ENCODE results near the gene SNX9. TPM values are rescaled to one million over a fixed set of nuclear protein-coding genes. Genes with fewer than 3 reads are reported as not detected.

SNX9 gene
- total RNA-seq, 1 donor from 2014 or later: 25.0 TPM

DNA sequence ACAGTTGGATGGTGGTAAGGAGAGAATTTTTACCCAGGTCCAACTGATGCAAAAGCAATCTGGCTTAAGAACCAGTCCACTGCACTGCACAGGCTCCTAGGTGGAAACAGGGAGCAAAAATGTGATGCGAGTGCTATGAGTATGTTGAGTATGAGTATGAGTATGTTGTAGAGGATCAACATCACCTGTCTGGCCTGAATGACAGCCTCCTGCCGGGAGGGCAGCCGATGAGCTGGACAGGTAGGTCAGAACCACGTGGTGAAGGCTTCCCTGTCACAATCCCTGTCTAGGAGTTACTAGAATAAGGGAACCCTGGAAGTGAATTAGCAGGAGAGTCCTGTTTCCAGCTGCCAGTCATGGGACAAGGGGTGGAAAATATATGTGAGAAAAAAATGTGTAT is 44.3 kb upstream of the SNX9 start:
- H3K27me3 ChIP-seq: peaks cover 3% of the 10 kb centered on the region
- H3K36me3 ChIP-seq: no peaks in the 10 kb centered on the region
- no peak for DNase-seq
- TF ChIP-seq, protein P1, sequence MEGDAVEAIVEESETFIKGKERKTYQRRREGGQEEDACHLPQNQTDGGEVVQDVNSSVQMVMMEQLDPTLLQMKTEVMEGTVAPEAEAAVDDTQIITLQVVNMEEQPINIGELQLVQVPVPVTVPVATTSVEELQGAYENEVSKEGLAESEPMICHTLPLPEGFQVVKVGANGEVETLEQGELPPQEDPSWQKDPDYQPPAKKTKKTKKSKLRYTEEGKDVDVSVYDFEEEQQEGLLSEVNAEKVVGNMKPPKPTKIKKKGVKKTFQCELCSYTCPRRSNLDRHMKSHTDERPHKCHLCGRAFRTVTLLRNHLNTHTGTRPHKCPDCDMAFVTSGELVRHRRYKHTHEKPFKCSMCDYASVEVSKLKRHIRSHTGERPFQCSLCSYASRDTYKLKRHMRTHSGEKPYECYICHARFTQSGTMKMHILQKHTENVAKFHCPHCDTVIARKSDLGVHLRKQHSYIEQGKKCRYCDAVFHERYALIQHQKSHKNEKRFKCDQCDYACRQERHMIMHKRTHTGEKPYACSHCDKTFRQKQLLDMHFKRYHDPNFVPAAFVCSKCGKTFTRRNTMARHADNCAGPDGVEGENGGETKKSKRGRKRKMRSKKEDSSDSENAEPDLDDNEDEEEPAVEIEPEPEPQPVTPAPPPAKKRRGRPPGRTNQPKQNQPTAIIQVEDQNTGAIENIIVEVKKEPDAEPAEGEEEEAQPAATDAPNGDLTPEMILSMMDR (IDR thresholded peaks at IDR 0.05): no peak
- no peak overlapping the region for H3K27ac ChIP-seq
- H3K4me3 ChIP-seq: no peak overlapping the region
- intact Hi-C loops (cut with DNase I): no loop called here
- H3K9me3 ChIP-seq: no peaks in the 10 kb centered on the region
- no peak for ATAC-seq
- no peaks in the 10 kb centered on the region for H3K4me1 ChIP-seq

DNA sequence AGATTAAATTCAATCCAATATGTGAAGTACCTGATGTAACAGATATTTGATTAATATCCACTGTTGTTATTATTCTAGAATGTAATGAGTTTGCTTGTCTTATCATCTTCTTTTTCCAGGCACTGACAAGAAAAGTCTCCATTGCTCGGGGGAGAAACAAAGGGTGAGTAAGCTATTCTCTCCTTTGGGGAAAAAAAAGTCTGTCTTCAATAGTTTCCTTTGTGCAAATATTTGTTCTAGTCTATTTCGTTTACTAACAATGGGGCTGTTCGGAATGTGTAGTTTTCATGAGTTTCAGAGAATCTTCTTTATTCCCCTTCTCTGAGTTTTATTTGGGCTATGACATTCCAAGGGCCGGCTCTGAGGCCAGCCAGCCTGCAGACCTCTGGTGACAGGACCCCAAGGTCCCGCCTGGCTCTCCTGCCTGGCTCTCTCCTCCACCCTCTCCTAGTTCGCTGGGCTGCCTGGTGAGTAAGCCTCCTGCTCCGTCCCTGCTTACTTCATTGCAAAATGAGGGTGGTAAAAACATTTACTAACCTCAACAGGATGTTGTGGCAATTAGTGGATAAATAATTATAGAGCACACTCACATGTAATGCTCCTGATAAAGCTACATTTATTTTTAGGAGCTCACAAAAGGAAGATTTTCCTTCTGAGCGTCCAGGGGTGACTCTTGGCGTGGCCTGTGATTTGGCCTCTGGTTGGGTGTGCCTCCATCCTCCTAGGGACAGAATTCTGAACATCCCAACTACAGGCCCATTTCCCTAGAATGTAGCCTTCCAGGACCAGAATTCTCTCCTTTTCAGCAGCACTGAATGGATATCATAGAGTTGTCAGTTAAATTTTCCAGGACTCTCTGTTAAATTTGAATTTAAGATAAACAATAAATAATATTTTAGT is 43.1 kb upstream of the SNX9 start:
- Histone ChIP-seq H3K4me1 (no peaks in the 10 kb centered on the region), H3K4me3 (no peak overlapping the region), H3K9me3 (no peaks in the 10 kb centered on the region), H3K27me3 (no peaks in the 10 kb centered on the region), H3K27ac (no peak overlapping the region), H3K36me3 (no peaks in the 10 kb centered on the region)
- DNase-seq (no peak), ATAC-seq (no peak)
- TF ChIP-seq, protein P1 (IDR thresholded peaks at IDR 0.05): no peak
- intact Hi-C loops (cut with DNase I): no loop called here

DNA sequence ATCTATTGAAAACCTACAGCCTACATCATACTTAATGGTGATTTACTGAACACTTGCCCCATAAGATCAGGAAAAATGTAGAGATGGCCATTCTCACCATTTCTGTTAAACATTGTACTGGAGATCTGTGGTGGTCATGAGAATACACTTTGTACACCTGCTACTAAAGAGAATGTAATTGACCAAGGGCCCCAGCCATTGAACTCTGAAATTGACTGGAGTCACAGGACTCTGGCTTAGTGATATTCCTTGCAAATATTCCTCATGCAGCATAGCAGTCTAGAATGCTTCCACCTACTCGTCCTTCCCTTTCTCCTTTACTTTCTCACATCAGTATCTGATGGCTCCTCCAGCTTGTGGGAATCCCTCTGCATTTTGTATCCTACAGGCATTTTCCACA is 37.4 kb upstream of the SNX9 start:
- DNase-seq: no peak

DNA sequence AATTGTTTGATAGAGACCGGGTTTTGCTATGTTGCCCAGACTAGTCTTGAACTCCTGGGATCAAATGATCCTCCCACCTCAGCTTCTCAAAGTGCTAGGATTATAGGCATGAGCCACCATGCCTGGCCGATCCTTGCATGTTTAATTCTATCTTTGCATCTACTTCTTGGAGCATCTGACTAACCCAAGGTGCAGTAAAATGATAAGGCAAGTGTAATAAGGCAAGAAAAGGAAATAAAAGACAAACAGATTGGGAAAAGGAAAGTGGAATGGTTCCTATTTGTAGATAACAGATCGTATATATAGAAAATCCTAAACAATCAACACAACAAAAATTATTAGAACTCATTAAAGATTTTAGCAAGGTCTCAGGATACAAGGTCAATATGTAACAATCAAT is 36.8 kb upstream of the SNX9 start:
- DNase-seq: no peak
- Histone ChIP-seq H3K9me3 (no peaks in the 10 kb centered on the region), H3K4me3 (no peak overlapping the region), H3K27me3 (no peaks in the 10 kb centered on the region), H3K4me1 (no peaks in the 10 kb centered on the region), H3K27ac (no peak overlapping the region), H3K36me3 (no peaks in the 10 kb centered on the region)
- intact Hi-C loops (cut with DNase I): no loop called here
- ATAC-seq: no peak
- TF ChIP-seq, protein P1 (IDR thresholded peaks at IDR 0.05): no peak

More for the DNA sequence above, 37.4 kb upstream of the SNX9 start:
- Histone ChIP-seq H3K4me3 (no peak overlapping the region), H3K27ac (no peak overlapping the region), H3K9me3 (no peaks in the 10 kb centered on the region), H3K27me3 (no peaks in the 10 kb centered on the region), H3K4me1 (no peaks in the 10 kb centered on the region), H3K36me3 (no peaks in the 10 kb centered on the region)
- ATAC-seq: no peak
- TF ChIP-seq, protein P1 (IDR thresholded peaks at IDR 0.05): no peak
- intact Hi-C loops (cut with DNase I): no loop called here

DNA sequence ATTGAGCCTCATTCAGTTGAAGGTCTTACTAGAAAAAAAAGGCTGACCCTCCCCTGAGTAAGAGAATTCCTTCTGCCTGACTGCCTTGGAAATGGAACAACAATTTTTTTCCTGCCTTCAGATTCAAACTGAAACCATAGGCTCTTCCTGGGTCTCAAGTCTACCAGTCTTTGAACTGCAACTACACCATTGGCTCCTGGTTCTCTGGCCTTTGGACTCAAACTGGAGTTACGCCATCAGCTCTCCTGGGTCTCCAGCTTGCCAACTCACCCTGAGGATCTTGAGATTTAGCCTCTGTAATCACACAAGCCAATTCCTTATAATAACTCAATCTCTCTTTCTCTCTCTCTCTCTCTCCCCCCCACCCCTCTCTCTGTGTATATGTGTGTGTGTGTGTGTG is 36.0 kb upstream of the SNX9 start:
- TF ChIP-seq, protein P1 (IDR thresholded peaks at IDR 0.05): no peak
- Histone ChIP-seq H3K9me3 (no peaks in the 10 kb centered on the region), H3K27me3 (no peaks in the 10 kb centered on the region), H3K4me3 (no peak overlapping the region), H3K4me1 (no peaks in the 10 kb centered on the region), H3K36me3 (no peaks in the 10 kb centered on the region), H3K27ac (no peak overlapping the region)
- DNase-seq: no peak
- no peak for ATAC-seq
- intact Hi-C loops (cut with DNase I): no loop called here

Measured in upper lobe of right lung (tissue), 1 donor.